CD4-positive, alpha-beta T cell (primary cell): ENCODE results near the gene SGPP1. TPM values are rescaled to one million over a fixed set of nuclear protein-coding genes. Genes with fewer than 3 reads are reported as not detected.

Experiments
- ATAC-seq: fragments of 200-7000 bp; cut with Tn5 transposase; one replicate; pipeline ENCODE4 v1.10.0; 2022; ENCODE audit warnings: mild to moderate bottlenecking; ENCODE audit not compliant: poor library complexity
- CTCF ChIA-PET: fragments of 350-600 bp; sonication (Branson Sonifier 250); formaldehyde crosslinking; loops from one replicate; lab custom pipeline; 2021; ENCODE audit warnings: antibody characterized with exemption, inconsistent platforms; lab: Charles Lee
- POLR2A ChIA-PET: fragments of 350-600 bp; sonication (Branson Sonifier 250); formaldehyde crosslinking; loops from one replicate; lab custom pipeline; 2021; ENCODE audit warnings: antibody characterized with exemption, inconsistent platforms; lab: Charles Lee
- DNase-seq, 14 experiments: peaks; one replicate each; pipeline ENCODE4 v3.0.0-alpha.2; 2013 to 2020; ENCODE audit warnings: mixed read lengths in 2 of 14
- H3K27ac ChIP-seq, 2 donors: one replicate each; pipeline versions ENCODE4 v1.5.1 to v1.7.0; 2013; ENCODE audit warnings: low read length in 2 of 2, low read depth in 1 of 2, mild to moderate bottlenecking in 1 of 2
- H3K27me3 ChIP-seq, 2 experiments: 1 replicate in 1 of 2; 2 replicates in 1 of 2; pipeline versions ENCODE4 v1.6.1 to v1.7.0; 2013; ENCODE audit warnings: low read length in 2 of 2, control low read depth in 1 of 2, mild to moderate bottlenecking in 1 of 2, moderate library complexity in 1 of 2; ENCODE audit not compliant: insufficient read depth in 2 of 2, control insufficient read depth in 1 of 2
- H3K36me3 ChIP-seq: one replicate; pipeline ENCODE4 v1.6.1; 2013; ENCODE audit warnings: low read length, control low read depth; ENCODE audit not compliant: insufficient read depth
- H3K4me1 ChIP-seq: one replicate; pipeline ENCODE4 v1.6.1; 2013; ENCODE audit warnings: low read length, control low read depth; ENCODE audit not compliant: insufficient read depth
- H3K4me3 ChIP-seq: one replicate; pipeline ENCODE4 v1.5.1; 2013; ENCODE audit warnings: mild to moderate bottlenecking, low read length, moderate library complexity
- H3K9me3 ChIP-seq, 2 experiments: 1 replicate in 1 of 2; 2 replicates in 1 of 2; pipeline versions ENCODE4 v1.6.1 to v1.7.0; 2013; ENCODE audit warnings: low read length in 2 of 2, mild to moderate bottlenecking in 2 of 2, control low read depth in 1 of 2, moderate library complexity in 1 of 2; ENCODE audit not compliant: control insufficient read depth in 1 of 2, insufficient read depth in 1 of 2
- H3K27ac Mint-ChIP-seq: one replicate; pipeline ENCODE4 v1.8.0; 2020; ENCODE audit warnings: mixed read lengths
- H3K27me3 Mint-ChIP-seq: one replicate; pipeline ENCODE4 v1.8.0; 2021; ENCODE audit warnings: mixed read lengths
- H3K36me3 Mint-ChIP-seq: one replicate; pipeline ENCODE4 v1.8.0; 2021; ENCODE audit warnings: low read depth, mixed read lengths
- H3K4me1 Mint-ChIP-seq: one replicate; pipeline ENCODE4 v1.8.0; 2021; ENCODE audit warnings: low read depth, mixed read lengths
- H3K4me3 Mint-ChIP-seq: one replicate; pipeline ENCODE4 v1.8.0; 2020; ENCODE audit warnings: mild to moderate bottlenecking, mixed read lengths
- H3K9me3 Mint-ChIP-seq: one replicate; pipeline ENCODE4 v1.8.0; 2020; ENCODE audit warnings: mixed read lengths
- CTCF ChIP-seq: fragments of 200-600 bp; IDR thresholded peaks from one replicate; pipeline ENCODE4 v1.8.0; 2022; ENCODE audit warnings: antibody characterized with exemption, mild to moderate bottlenecking
- intact Hi-C, 2 experiments: fragments of 100-400 bp; cut with DNase I in 1 of 2; cut with micrococcal nuclease in 1 of 2; formaldehyde crosslinking; loops; one replicate each; pipeline versions ENCODE4 v1.15.1 to v1.9.0; 2023 to 2025; cut with DNase I, micrococcal nuclease
- total RNA-seq, 174 experiments: library from RNA in 2 of 174; stranded (reverse) in 2 of 174; gene quantifications; one replicate each; pipeline ENCODE4 v1.2.3 and lab custom pipeline; 2021 to 2026

SGPP1 gene
- total RNA-seq, 2 experiments from 2014 or later, result 16.6 to 16.8 TPM

GRCh38 chr14:63764103-63764502 lies 36.2 kb upstream of the SGPP1 start:
- DNase-seq (no peak), ATAC-seq (no peak)
- no peak overlapping the region for H3K27ac Mint-ChIP-seq
- no peaks in the 10 kb centered on the region for H3K9me3 ChIP-seq
- peaks cover 15% of the 10 kb centered on the region for H3K4me1 Mint-ChIP-seq
- H3K27me3 ChIP-seq, result no peaks in the 10 kb centered on the region
- peaks cover 9% of the 10 kb centered on the region for H3K4me1 ChIP-seq
- H3K36me3 Mint-ChIP-seq, result no peaks in the 10 kb centered on the region
- ChIA-PET CTCF (no interaction called here), POLR2A (no interaction called here)
- H3K36me3 ChIP-seq, result no peaks in the 10 kb centered on the region
- H3K27me3 Mint-ChIP-seq, result no peaks in the 10 kb centered on the region
- intact Hi-C loops, result no loop called here
- no peak overlapping the region for H3K4me3 ChIP-seq
- no peak overlapping the region for H3K4me3 Mint-ChIP-seq
- no peaks in the 10 kb centered on the region for H3K9me3 Mint-ChIP-seq
- no peak overlapping the region for H3K27ac ChIP-seq
- no peak for TF ChIP-seq CTCF

GRCh38 chr14:63761351-63762117 lies 33.7 kb upstream of the SGPP1 start:
- Mint-ChIP-seq H3K36me3 (no peaks in the 10 kb centered on the region), H3K4me3 (no peak overlapping the region), H3K27ac (peak overlapping the region; percentile 63), H3K9me3 (no peaks in the 10 kb centered on the region), H3K27me3 (no peaks in the 10 kb centered on the region), H3K4me1 (peaks cover 19% of the 10 kb centered on the region)
- no peak for DNase-seq
- ATAC-seq, result no peak
- intact Hi-C loops, result no loop called here
- CTCF ChIA-PET, result no interaction called here
- no peaks in the 10 kb centered on the region for H3K27me3 ChIP-seq
- TF ChIP-seq CTCF, result no peak
- POLR2A ChIA-PET, result no interaction called here
- H3K36me3 ChIP-seq, result no peaks in the 10 kb centered on the region
- H3K27ac ChIP-seq, result no peak overlapping the region
- H3K4me3 ChIP-seq, result no peak overlapping the region
- no peaks in the 10 kb centered on the region for H3K9me3 ChIP-seq
- H3K4me1 ChIP-seq, result peaks cover 14% of the 10 kb centered on the region

- ATAC-seq, result no peak
- no peaks in the 10 kb centered on the region for H3K27me3 ChIP-seq
- peaks cover 14% of the 10 kb centered on the region for H3K4me1 ChIP-seq
- Mint-ChIP-seq H3K4me1 (peaks cover 19% of the 10 kb centered on the region), H3K9me3 (no peaks in the 10 kb centered on the region), H3K27me3 (no peaks in the 10 kb centered on the region), H3K27ac (peak overlapping the region; percentile 71), H3K36me3 (no peaks in the 10 kb centered on the region), H3K4me3 (no peak overlapping the region)
- DNase-seq, result peak in 2 of 14 experiments; percentile 7 to 17
- H3K36me3 ChIP-seq, result no peaks in the 10 kb centered on the region
- no peak overlapping the region for H3K4me3 ChIP-seq
- ChIA-PET POLR2A (interaction anchor here (0.9 kb wide), 1 partner anchor 118 kb away, joined by 3 read pairs; the partner anchor contains the start of gene WDR89), CTCF (no interaction called here)
- H3K9me3 ChIP-seq, result no peaks in the 10 kb centered on the region
- intact Hi-C loops, result no loop called here
- peak overlapping the region; percentile 9 to 25 for H3K27ac ChIP-seq
- TF ChIP-seq CTCF, result no peak
Measured at GRCh38 chr14:63760014-63760413, 32.1 kb upstream of the SGPP1 start.
